ENCODE data around the gene AMZ1. TPM values are rescaled to one million over a fixed set of nuclear protein-coding genes. Genes with fewer than 3 reads are reported as not detected.

Gene AMZ1
- total RNA-seq, 1 experiment from 2014 or later, result 0.74 TPM

DNA sequence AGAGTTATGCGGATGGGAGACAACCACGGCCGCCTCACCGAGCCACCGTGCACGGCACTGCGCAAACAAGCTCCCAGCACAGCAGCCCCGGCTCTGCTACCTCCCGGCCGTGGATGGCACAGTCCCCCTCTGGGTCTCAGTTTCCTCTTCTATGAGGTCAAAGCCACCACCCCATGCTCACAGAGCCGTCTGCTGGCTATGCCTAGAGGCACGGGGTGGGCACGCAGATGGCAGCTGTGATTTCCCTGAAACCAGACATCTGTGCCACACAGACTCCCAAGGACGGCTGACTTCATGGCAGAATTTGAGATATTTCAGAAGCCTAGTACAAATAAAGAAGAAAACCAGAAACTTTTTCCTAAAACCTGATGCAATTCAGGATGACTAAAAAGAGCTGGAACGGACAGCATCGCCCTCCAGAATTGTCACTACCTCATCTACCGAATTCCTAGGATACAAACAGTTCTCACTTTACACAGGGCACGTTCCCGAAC is 73.2 kb downstream of the AMZ1 start:
- no peak overlapping the region for H2AFZ ChIP-seq (ENCODE audit: low read length)
- H3K23ac ChIP-seq (ENCODE audit: insufficient read length, low read depth, low read length), result no peak overlapping the region
- Mint-ChIP-seq H3K36me3 (ENCODE audit: insufficient read depth in 1 of 3, low read depth in 3 of 3) (peaks cover 9 to 21% (median 20%) of the 10 kb centered on the region in 3 experiments), H3K27me3 (ENCODE audit: low read depth) (peaks cover 2% of the 10 kb centered on the region; the same call in 1 of the 2 replicates), H3K27ac (peak overlapping the region in 1 of 3 experiments; percentile 80; a peak in 1 of 7 replicates), H3K9me3 (no peaks in the 10 kb centered on the region), H3K4me1 (peaks cover 33 to 39% of the 10 kb centered on the region in 2 experiments), H3K4me3 (no peak overlapping the region)
- no peak overlapping the region for H3K56ac ChIP-seq (ENCODE audit: insufficient read length, low read depth, low read length)
- H3K9ac ChIP-seq (ENCODE audit: extremely low read depth, insufficient read length, low read length), result no peak overlapping the region
- no peaks in the 10 kb centered on the region for H3K23me2 ChIP-seq (ENCODE audit: insufficient read length, low read depth, low read length, poor library complexity, severe bottlenecking)
- no peak overlapping the region for H3K18ac ChIP-seq (ENCODE audit: insufficient read length, low read depth, low read length)
- no peak overlapping the region for H3T11ph ChIP-seq (ENCODE audit: low read length)
- H3K79me2 ChIP-seq (ENCODE audit: insufficient read depth, low read length), result no peaks in the 10 kb centered on the region; the same call in 1 of the 2 replicates
- no peak overlapping the region for H2AK5ac ChIP-seq (ENCODE audit: insufficient read length, low read length)
- no peaks in the 10 kb centered on the region for H4K20me1 ChIP-seq (ENCODE audit: control insufficient read depth, insufficient read depth, insufficient read length)
- H3K27me3 ChIP-seq (ENCODE audit: insufficient read depth, low read length), result no peaks in the 10 kb centered on the region
- H3K4me2 ChIP-seq (ENCODE audit: insufficient read depth, insufficient read length, low read length), result no peak overlapping the region
- H2BK15ac ChIP-seq (ENCODE audit: low read depth, low read length), result no peak overlapping the region
- H4K5ac ChIP-seq (ENCODE audit: insufficient read length, low read depth, low read length), result no peak overlapping the region
- H4K91ac ChIP-seq (ENCODE audit: insufficient read length, low read depth, low read length), result no peak overlapping the region
- H2BK20ac ChIP-seq (ENCODE audit: low read depth, low read length, poor library complexity, severe bottlenecking), result no peak overlapping the region
- no peak overlapping the region for H2BK5ac ChIP-seq (ENCODE audit: insufficient read length, low read length)
- no peak overlapping the region for H3K27ac ChIP-seq (ENCODE audit: insufficient read length, low read depth, low read length)
- no peak overlapping the region for H2BK12ac ChIP-seq (ENCODE audit: insufficient read length, low read depth, low read length)
- H3K14ac ChIP-seq (ENCODE audit: insufficient read depth, low read length), result no peak overlapping the region
- H4K8ac ChIP-seq (replicated peaks; ENCODE audit: insufficient read length, low read depth, low read length), result no peak overlapping the region
- no peak overlapping the region for H2BK120ac ChIP-seq (ENCODE audit: low read depth, low read length, poor library complexity, severe bottlenecking)
- no peaks in the 10 kb centered on the region for H3K9me3 ChIP-seq (ENCODE audit: control insufficient read depth, low read depth, low read length)
- no peak overlapping the region for H3K4ac ChIP-seq (ENCODE audit: low read depth, low read length)
- no peak for TF ChIP-seq CTCF (conservative IDR thresholded peaks at IDR 0.05)
- H3K79me1 ChIP-seq (ENCODE audit: insufficient read depth, low read depth, low read length, poor library complexity, severe bottlenecking), result peaks cover 5% of the 10 kb centered on the region
- DNase-seq, result no peak
- H3K4me1 ChIP-seq (ENCODE audit: insufficient read depth, low read length), result 0 out of 2 replicates have a peak, but pooled peaks cover 2% of the 10 kb centered on the region
- WGBS (ENCODE audit: extremely low coverage, insufficient read length, low lambda C conversion rate), result no CpG with 5 or more reads among the region's 19 CpGs

Data from H9 (cell line).